GM12892 (cell line): ENCODE data around the gene PIAS1.

ENCODE experiments used
- POLR2AphosphoS5 ChIP-seq: IDR thresholded peaks from 2 replicates; pipeline ENCODE4 v1.6.1; 2011; ENCODE audit warnings: low read depth, low read length, control low read depth
- TAF1 ChIP-seq: IDR thresholded peaks from 2 replicates; pipeline ENCODE4 v1.6.1; 2011; ENCODE audit warnings: low read depth, mild to moderate bottlenecking, control low read depth, low read length, borderline replicate concordance

- TF ChIP-seq POLR2AphosphoS5 (no peak), TAF1 (no peak)
Observed at GRCh38 chr15:68192117-68192516, 138.0 kb downstream of the PIAS1 start.
